Testis (tissue), 2 donors: ENCODE results near the gene GNAO1.

Source experiments
- POLR2A ChIP-seq: fragments of 450-650 bp; IDR thresholded peaks from one replicate; pipeline ENCODE4 v1.6.1; 2017; ENCODE audit warnings: antibody characterized with exemption, mild to moderate bottlenecking, moderate library complexity
- TF ChIP-seq, protein P1 (sequence below), 3 experiments: fragments of 450-650 bp in 2 of 3; fragments of 200-600 bp in 1 of 3; sonication (generic) in 1 of 3; IDR thresholded peaks; one replicate each; pipeline ENCODE4 v1.5.1; 2016 to 2019; ENCODE audit warnings: antibody characterized with exemption in 3 of 3, mild to moderate bottlenecking in 2 of 3, moderate library complexity in 1 of 3

DNA sequence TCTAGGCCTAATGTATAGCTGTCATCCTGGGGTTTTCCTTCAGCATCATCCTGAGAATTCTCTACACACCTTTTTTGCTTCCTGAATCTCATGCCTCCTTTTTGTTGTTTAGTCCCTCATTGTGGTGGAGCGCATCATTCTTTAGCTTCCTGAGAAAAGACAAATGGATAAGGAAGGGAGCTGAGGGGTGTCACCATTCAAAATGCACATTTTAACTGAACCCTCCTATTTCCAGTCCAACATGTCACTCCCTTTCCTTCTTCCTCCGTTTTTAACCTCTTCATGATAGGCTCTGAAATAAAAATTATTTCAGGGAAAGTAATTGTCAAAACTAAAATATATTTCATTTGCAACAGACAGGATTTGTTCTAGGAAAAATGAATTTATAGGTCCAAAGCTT is 39.7 kb upstream of the GNAO1 start:
- TF ChIP-seq, protein P1, sequence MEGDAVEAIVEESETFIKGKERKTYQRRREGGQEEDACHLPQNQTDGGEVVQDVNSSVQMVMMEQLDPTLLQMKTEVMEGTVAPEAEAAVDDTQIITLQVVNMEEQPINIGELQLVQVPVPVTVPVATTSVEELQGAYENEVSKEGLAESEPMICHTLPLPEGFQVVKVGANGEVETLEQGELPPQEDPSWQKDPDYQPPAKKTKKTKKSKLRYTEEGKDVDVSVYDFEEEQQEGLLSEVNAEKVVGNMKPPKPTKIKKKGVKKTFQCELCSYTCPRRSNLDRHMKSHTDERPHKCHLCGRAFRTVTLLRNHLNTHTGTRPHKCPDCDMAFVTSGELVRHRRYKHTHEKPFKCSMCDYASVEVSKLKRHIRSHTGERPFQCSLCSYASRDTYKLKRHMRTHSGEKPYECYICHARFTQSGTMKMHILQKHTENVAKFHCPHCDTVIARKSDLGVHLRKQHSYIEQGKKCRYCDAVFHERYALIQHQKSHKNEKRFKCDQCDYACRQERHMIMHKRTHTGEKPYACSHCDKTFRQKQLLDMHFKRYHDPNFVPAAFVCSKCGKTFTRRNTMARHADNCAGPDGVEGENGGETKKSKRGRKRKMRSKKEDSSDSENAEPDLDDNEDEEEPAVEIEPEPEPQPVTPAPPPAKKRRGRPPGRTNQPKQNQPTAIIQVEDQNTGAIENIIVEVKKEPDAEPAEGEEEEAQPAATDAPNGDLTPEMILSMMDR (IDR thresholded peaks at IDR 0.05): no peak
- TF ChIP-seq POLR2A: no peak
